ENCODE results near the gene CSK.

The CSK gene

GRCh38 chr15:74843891-74844299, 62.0 kb downstream of the CSK start:
- no peak for DNase-seq

GRCh38 chr15:74844319-74845207, 62.7 kb downstream of the CSK start:
- no peak for DNase-seq

- no peak for DNase-seq
Measured at GRCh38 chr15:74845208-74845568, 63.3 kb downstream of the CSK start.

- DNase-seq: no peak
Measured at GRCh38 chr15:74845581-74845980, 63.7 kb downstream of the CSK start.

DNA sequence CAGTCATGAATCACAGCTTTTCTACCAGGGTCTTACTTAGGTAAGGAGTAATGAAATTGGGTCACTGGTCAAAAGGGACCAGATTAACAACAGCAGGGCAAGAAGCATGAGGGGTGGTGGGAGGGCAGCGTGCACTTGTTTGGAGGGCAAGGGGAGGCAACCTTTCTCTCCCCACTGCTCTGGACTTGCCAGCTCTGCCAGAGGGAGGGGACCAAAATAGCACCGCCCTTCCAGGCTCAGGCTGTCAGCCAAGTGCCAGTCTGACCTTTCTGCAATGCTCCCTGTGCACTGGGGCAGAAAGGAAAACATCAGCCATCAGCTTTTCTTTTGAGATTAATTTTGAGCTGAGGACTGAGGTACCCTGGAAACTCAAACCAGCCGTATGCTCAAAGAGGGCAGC, 65.6 kb downstream of the CSK start:
- no peak for DNase-seq

DNA sequence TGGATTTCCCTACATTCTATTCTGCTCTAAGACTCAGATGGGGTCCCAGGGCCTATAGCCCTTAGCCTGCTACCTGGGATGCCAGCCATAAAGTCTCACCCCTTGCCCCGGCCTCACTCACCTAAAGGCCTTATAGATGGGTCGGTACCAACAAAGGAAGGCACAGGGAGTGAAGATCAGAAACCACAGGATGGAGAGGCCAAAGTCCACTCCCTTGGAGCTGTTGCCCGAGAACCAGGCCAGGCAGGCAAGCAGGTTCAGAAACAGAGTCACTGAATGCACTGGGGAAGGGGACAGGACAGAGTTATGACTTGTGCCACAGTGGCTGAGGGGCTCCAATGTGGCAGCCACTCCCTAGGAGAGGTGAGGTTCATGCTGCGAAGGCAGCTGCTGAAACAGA, 68.5 kb downstream of the CSK start:
- no peak for DNase-seq

DNA sequence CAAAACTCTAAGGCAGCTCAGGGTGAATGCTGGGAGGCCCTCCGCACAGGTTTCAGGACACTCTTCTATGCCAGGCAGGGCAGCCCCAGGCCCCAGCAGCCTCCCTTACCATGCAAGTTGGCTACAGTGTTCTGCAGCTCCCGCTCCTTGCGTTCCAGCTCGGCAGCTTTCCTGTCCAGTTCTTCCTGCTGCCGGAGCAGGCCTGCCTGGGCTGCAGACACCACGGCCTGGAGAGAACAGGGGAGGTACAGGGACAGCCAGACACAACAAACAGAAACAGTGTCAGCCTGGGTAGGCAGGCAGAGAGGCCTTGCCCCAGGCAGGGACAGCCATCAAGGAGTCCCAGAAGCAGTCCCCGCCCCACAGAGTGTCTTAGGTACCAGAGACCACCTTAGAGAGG, 70.1 kb downstream of the CSK start:
- no peak for DNase-seq

Data from fibroblast of skin of scalp (primary cell).